HG02763 (cell line): ENCODE data around the gene VSIG10L.

ENCODE experiments used
- ATAC-seq: cut with Tn5 transposase; IDR thresholded peaks from one replicate; pipeline ENCODE4 v1.9.1; 2021; ENCODE audit warnings: mild to moderate bottlenecking, moderate library complexity; ENCODE audit not compliant: unreplicated experiment

Gene VSIG10L

DNA sequence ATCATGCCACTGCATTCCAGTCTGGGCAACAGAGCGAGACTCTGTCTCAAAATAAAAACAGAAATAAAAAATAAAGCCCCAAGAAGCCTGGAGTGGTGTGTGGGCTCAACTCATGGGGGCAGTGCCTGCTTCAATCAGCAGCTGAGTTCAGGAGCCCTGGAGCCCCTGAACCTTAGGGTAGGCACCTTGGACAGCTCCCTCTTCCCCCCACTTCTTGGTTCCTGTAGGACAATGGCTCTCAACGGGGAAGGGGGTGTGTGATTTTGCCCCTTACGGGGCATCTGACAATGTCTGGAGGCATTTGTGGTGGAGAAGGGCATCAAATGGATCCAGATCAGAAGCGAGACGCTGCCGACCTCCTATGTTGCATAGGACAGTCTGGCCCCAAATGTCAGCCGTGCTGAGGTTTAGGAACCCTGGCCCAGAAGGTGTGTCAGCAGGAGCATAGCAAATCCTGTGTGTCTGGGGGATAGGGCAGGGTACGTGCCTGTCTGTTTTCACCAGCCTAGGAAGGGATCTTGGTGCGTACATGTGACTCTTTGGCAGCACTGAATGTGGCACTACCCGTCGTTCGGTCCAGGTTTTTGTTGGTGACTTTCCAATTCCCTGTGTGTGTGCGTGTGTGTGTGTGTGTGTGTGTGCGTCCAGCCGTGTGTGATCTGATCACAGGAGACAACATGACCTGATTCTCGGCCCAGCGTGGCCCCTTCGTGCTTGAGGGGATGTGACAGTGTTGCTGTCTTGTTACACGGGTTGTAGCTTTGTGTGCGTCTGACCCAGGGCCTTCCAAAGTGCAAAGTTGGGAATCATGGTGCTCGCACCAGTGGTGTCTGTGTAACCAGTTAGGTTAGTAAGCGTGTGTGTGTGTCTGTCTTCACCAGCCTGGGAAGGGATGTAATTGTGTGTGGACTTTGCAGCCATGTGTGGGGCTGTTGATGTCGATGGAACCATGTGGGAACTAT lies 23.0 kb downstream of the VSIG10L start:
- ATAC-seq, result no peak

DNA sequence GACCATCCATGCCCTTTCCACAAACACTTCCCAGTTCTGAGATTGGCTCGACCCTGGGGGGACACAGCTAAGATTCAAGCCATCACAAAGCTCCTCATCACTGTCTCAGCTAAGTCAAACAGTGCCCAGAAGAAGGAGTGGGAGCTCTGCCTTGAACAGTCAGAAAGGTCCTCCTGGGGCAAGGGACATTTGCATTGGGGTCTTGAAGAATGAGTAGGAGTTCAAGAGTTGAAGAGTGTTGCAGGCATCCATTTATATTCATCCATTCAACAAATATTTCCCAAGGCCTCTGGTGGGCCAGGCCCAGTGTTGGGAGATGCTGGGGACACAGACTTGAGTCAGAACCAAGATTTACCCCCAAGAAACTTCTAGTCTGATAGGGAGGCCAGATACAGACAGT lies 24.0 kb downstream of the VSIG10L start:
- no peak for ATAC-seq

DNA sequence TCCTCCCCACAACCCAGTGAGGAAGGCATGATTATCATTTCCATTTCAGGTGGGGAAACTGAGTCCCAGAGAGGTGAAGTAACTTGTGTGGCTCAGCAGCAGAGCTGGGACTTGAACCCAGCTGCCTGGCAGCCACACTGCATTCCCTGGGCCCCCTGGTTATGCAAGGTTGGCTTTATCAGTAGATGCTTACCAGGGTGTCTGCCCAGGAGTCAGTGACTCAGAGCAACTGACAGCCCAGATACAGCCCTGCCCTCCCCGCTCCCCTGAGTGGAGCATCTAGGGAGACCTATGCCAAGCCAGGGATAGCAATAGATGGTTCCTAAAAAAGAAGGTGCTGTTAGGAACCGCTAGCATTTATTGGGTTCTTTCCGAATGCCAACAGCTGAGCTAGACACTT lies 24.6 kb downstream of the VSIG10L start:
- ATAC-seq, result no peak

DNA sequence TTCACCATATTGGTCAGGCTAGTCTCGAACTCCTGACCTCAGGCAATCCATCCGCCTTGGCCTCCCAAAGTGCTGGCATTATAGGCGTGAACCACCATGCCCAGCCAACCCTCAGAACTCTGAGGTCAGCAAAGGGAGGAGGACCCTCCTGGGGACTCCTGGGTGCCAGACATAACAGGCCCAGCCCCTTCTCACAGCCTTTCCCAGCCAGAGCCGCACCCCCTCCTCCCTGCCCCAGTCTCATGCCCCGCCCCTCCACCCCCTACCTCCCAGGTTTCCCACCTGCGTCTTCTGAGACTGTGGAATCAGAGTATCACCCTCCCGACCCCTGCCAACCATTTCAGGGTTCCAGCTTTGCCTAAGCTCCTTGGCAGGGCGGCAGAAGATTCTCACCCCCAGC lies 25.3 kb downstream of the VSIG10L start:
- no peak for ATAC-seq

- ATAC-seq, result no peak
Measured at GRCh38 chr19:51311351-51312257, 30.3 kb downstream of the VSIG10L start, which contains the start of gene IGLON5. Gene IGLON5, plus strand, starts transcription at chr19:51311644. Its CDS starts 204 bp downstream, at chr19:51311848.

DNA sequence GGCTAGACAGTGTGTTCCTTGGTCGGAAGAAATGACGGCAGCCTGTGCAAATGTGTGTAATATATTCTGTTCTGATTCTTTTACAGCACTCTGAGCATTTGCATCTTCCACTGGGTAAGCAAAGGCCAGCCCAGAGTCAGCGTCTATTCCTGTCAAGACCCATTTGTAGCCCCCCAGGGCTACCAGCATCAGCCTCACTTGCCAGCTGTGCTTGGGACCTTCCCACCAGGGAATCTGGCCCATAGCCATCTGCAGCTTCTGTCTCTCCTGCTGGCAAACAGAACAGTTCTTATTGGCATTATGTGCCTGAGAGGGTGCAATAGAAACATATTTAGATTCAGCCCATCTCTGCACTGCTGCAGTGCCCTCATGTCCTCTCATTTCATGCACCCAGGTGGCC lies 36.5 kb downstream of the VSIG10L start:
- no peak for ATAC-seq

- no peak for ATAC-seq
Measured at GRCh38 chr19:51301266-51301665, 40.7 kb downstream of the VSIG10L start.

GRCh38 chr19:51297406-51297805 lies 44.5 kb downstream of the VSIG10L start:
- no peak for ATAC-seq

GRCh38 chr19:51296336-51297093 lies 45.4 kb downstream of the VSIG10L start:
- no peak for ATAC-seq

DNA sequence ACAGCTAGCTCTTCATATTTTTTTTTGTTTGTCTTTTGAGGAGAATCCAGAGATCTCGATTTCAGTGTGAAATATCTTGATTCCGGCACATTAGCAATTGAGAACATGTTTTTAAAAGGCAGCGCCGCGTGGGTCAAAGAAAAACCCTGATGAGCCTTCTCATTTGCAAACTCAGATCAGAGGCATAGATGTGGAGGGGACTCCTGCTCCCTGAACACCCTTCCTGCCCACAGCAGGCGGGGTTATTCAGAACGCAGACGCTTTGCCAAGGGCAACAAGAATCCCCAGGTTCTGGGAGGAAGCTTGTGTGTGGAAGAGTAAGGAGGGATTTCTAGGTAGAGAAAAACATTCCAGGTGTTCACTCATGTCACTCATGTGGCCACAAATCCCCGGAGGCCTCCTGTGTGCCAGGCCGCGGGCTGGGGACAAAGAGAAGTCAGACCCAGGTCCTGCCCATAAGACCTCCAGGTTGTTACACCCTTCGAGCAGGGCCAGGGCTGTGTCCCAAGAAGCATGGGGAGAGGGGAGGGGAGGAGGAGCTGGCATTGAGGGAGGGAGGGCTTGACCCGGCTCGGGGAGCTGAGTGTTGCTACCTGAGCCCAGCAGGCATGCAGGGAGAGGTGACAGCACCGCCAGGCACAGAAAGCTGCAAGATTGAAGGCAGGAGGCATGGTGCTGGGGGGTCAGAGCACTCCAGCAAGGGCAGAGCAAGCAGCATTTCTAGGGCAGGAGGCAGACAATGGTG lies 46.4 kb downstream of the VSIG10L start:
- ATAC-seq, result no peak

DNA sequence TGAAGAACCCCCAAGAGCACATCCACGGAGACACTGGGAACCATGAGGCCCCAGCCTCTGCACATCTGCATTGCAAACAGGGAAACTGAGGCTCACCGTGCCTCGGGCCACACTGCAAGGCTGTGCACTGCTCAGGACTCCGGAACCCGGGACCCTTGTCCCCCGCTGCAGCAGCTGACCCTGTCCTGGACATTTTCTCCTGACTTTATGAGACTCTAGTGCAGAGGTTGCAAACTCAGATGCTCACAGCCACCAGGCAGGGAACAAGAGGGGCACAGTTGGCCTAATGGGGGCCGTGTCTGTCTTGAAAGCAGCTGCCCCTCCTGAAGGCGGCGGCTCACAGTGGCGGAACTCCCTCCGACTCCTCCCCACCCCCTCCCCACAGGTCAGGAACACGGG lies 47.0 kb downstream of the VSIG10L start:
- no peak for ATAC-seq

GRCh38 chr19:51294211-51294976 lies 47.5 kb downstream of the VSIG10L start:
- ATAC-seq, result no peak

- no peak for ATAC-seq
Measured at GRCh38 chr19:51293571-51294210, 48.2 kb downstream of the VSIG10L start.

DNA sequence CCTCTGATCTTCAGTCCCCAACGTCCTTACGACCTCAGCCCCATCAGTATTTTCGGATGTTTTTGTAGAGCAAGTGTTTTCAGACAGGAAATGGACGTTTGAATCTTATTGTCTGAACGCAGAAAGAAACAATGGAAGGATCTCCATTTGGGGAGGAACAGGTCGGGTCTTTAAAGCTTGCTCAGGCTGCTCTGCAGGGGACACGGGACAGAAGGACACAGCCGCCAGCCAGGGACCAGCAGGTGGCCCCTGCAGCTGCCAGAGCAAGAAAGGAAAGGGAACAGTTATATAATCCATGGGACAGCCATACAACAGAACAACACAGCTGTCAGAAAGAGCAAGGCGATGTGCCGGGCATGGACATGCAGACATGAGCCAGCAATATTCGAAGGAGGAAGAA lies 49.0 kb downstream of the VSIG10L start:
- no peak for ATAC-seq

GRCh38 chr19:51289635-51290034 lies 52.3 kb downstream of the VSIG10L start:
- no peak for ATAC-seq

GRCh38 chr19:51285682-51286081 lies 56.3 kb downstream of the VSIG10L start:
- no peak for ATAC-seq

GRCh38 chr19:51282335-51282734 lies 59.6 kb downstream of the VSIG10L start:
- no peak for ATAC-seq
